HEK293 (cell line): ENCODE data around the gene PRKAG3.

ENCODE experiments used
- HOXC10 ChIP-seq: sonication (generic); formaldehyde crosslinking; IDR thresholded peaks from 2 replicates; pipeline ENCODE4 v1.8.1; 2023; ENCODE audit warnings: mild to moderate bottlenecking, missing genetic modification reagents
- SETDB1 ChIP-seq: IDR thresholded peaks from one replicate; pipeline ENCODE4 v1.6.1; 2017; ENCODE audit warnings: mild to moderate bottlenecking, low read length, moderate library complexity, mixed read lengths; ENCODE audit not compliant: insufficient read length

DNA sequence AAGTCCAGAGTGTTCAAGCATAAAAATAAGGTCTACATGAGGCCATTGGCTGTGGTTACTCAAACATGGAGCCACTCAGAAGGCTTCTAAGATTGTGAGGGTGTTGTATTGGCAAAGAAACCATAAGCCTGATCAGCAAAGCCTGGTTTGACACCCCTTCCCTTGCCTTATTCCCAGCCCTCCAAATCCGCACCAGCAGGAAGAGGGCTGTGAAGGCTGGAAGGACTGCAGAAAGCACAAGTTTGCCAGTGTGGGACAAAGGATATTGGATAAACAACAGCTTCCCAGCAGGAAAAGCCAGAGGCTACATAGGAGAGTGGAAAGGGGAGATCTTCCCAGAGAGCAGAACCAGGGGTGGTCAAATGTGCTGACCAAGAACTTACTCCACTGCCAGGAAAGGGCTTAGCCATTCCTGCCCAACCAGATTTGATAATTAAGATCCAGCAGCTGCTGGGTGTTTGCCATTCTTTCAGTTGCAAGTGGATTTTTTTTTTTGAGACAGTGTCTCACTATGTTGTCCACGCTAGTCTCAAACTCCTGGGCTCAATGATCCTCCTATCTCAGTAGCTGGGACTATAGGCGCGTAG, 1.5 kb upstream of the PRKAG3 start:
- TF ChIP-seq SETDB1 (no peak), HOXC10 (no peak)
